VCaP (cell line): ENCODE measurements around the gene ROBO1.

Experiments
- H3K27ac ChIP-seq: fragments of 450-650 bp; 2 replicates; pipeline ENCODE4 v1.5.1; 2017
- CTCF ChIP-seq: fragments of 450-650 bp; conservative IDR thresholded peaks from 2 replicates; pipeline ENCODE4 v1.5.1; 2017; ENCODE audit warnings: mild to moderate bottlenecking, moderate library complexity

ROBO1 gene

GRCh38 chr3:79421273-79421672 is 346.5 kb downstream of the ROBO1 start:
- no peak for TF ChIP-seq CTCF

GRCh38 chr3:79418855-79419621 is 348.8 kb downstream of the ROBO1 start:
- no peak for TF ChIP-seq CTCF
- H3K27ac ChIP-seq = no peak overlapping the region

More at GRCh38 chr3:79421273-79421672, 346.5 kb downstream of the ROBO1 start:
- H3K27ac ChIP-seq = no peak overlapping the region

GRCh38 chr3:79415356-79415755 is 352.4 kb downstream of the ROBO1 start:
- H3K27ac ChIP-seq = no peak overlapping the region
- no peak for TF ChIP-seq CTCF

GRCh38 chr3:79414806-79415205 is 353.0 kb downstream of the ROBO1 start:
- TF ChIP-seq CTCF = no peak
- no peak overlapping the region for H3K27ac ChIP-seq

GRCh38 chr3:79414035-79414434 is 353.8 kb downstream of the ROBO1 start:
- no peak overlapping the region for H3K27ac ChIP-seq
- no peak for TF ChIP-seq CTCF

- H3K27ac ChIP-seq = no peak overlapping the region
- no peak for TF ChIP-seq CTCF
Measured at GRCh38 chr3:79412537-79412936, 355.3 kb downstream of the ROBO1 start.

GRCh38 chr3:79410617-79411016 is 357.2 kb downstream of the ROBO1 start:
- TF ChIP-seq CTCF = no peak

More at GRCh38 chr3:79410617-79411016, 357.2 kb downstream of the ROBO1 start:
- no peak overlapping the region for H3K27ac ChIP-seq
